ENCODE data around the gene INHBE.
A peak's percentile ranks its signal among the peaks of the same experiment; 100 is the strongest.

The INHBE gene

GRCh38 chr12:57461276-57461916 lies 6.3 kb downstream of the INHBE start:
- peak in 1 of 2 donors; percentile 24 for DNase-seq

GRCh38 chr12:57461917-57462250 lies 6.8 kb downstream of the INHBE start:
- DNase-seq = no peak

GRCh38 chr12:57462251-57462911 lies 7.3 kb downstream of the INHBE start:
- DNase-seq = peak; percentile 75 to 78

- DNase-seq = no peak
Measured at GRCh38 chr12:57462912-57463253, 7.8 kb downstream of the INHBE start.

GRCh38 chr12:57464569-57464968 lies 9.5 kb downstream of the INHBE start:
- no peak for DNase-seq

- no peak for DNase-seq
Measured at GRCh38 chr12:57465030-57465746, 10.1 kb downstream of the INHBE start.

GRCh38 chr12:57465747-57466505 lies 10.8 kb downstream of the INHBE start:
- DNase-seq = no peak

- no peak for DNase-seq
Measured at GRCh38 chr12:57467212-57467874, 12.2 kb downstream of the INHBE start.

GRCh38 chr12:57467915-57468314 lies 12.8 kb downstream of the INHBE start:
- no peak for DNase-seq

- no peak for DNase-seq
Measured at GRCh38 chr12:57469296-57470164, 14.4 kb downstream of the INHBE start.

- no peak for DNase-seq
Measured at GRCh38 chr12:57470286-57470969, 15.3 kb downstream of the INHBE start.

- no peak for DNase-seq
Measured at GRCh38 chr12:57470970-57471656, 16.0 kb downstream of the INHBE start.

- no peak for DNase-seq
Measured at GRCh38 chr12:57471661-57472060, 16.6 kb downstream of the INHBE start.

GRCh38 chr12:57472391-57472790 lies 17.3 kb downstream of the INHBE start:
- DNase-seq = no peak

- DNase-seq = no peak
Measured at GRCh38 chr12:57473392-57473791, 18.3 kb downstream of the INHBE start.

GRCh38 chr12:57473886-57474285 lies 18.8 kb downstream of the INHBE start:
- no peak for DNase-seq

GRCh38 chr12:57474430-57474829 lies 19.3 kb downstream of the INHBE start:
- no peak for DNase-seq

GRCh38 chr12:57474862-57475261 lies 19.8 kb downstream of the INHBE start:
- no peak for DNase-seq

GRCh38 chr12:57475271-57476161 lies 20.4 kb downstream of the INHBE start:
- peak; percentile 24 to 52 for DNase-seq
